HG03457 (cell line): ENCODE data around the gene ELK4.
A peak's percentile ranks its signal among the peaks of the same experiment; 100 is the strongest.

ENCODE experiments used
- ATAC-seq: cut with Tn5 transposase; IDR thresholded peaks from one replicate; pipeline ENCODE4 v1.9.1; 2021; ENCODE audit warnings: moderate number of reproducible peaks; ENCODE audit not compliant: unreplicated experiment

The ELK4 gene

DNA sequence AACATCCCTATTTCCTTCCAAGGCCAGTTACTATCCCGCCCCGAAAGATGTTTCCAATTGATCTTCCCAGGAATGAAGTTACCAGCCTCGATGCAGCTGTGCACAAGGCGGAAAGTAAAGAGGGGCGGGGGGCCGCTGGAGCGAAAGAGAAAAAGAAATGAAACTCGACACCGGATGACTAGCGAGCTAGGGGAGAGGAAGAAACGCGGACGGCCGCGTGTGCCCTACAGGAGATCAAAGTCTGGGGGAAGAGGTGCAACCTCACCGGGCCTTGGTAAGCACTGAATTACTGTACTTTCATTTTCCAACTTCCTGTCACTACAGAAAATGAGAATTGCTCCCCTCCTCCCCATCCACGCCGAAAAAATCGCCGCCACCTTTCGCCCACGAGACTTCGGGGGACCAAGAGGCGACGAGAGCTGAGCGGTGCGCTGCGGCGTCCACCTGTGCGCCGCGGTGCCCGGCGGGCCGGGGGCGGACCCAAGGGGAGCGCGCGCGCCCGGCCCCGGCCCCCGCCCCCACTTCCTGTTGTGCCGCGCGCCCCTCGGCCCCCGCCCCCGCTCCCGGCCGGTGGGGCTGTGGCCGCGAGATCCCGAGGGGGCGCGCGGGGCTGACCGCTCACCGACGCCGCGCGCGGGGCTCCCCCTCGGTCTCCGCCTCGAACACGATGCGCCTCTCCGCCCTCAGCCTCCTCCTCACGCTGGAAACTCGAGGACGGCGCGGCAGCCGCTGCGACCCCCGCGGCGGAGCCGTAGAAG is 622 bp downstream of the ELK4 start:
- peak; percentile 53 for ATAC-seq

DNA sequence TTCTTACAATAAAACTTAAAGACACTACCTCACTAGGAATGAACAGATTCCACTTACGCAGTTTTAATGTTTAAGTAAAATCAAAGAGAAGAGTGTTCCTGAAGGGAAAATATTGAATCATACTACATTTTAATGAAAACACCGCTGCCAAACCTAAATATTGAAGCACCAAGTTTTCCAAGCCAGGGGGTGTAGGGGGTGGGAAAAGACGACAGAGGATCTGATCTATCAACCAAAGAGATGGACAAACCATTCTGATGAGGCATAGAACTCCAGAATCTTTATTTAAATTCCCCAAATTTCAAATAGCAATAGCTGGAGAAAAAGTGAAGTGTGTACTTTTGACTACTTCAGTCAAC is 1.2 kb downstream of the ELK4 start:
- ATAC-seq, result no peak

DNA sequence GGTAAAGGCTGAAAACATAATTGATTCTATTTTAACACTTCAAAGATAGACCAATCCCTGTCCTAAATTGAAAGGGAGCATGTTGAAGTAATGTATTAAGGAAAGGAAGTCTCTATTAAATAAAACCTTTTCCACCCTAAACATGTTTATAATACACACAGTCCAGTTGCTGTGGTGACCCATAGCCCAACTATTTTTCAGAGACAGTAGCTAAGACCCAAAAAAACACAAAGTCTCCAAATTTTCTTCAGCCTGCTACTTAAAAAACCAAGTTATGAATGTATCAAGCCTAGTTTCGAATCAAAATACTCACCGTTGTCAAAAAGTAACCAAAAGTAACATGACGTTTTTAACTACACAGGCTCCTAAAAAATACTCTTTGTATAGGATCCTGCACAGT is 1.6 kb downstream of the ELK4 start:
- no peak for ATAC-seq

DNA sequence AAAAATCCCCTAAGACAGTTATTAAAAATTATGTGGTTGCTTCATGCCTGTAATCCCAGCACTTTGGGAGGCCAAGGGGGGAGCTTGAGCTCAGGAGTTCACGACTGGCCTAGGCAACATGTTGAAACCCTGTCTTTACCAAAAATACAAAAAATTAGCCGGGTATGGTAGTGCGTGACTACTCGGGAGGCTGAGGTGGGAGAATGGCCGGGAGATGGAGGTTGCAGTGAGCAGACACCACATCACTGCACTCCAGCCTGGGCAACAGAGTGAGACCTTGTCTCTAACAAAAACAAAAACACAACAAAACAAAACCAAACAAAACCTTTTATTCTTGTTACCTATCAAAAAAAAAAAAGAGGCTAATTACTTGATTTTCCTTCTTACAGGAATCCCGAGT is 2.1 kb downstream of the ELK4 start:
- no peak for ATAC-seq

DNA sequence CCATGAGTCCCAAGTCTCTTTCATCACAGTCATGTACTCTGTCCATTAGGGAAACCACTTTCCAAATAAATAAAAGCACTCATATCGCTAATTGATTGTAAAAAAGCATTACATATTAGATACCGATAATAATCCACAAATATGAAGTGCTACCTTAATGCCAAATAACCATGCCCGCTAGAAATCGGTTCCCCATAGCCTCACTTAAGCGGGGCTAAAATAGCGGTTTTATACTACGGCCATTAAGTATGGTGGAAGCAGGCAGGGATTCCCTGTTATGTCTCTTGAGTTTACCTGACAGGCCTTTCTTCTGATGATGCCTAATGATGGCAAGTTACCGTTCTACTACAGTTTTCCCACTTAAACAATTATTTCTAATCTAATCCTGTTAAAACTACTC is 3.9 kb downstream of the ELK4 start:
- no peak for ATAC-seq

DNA sequence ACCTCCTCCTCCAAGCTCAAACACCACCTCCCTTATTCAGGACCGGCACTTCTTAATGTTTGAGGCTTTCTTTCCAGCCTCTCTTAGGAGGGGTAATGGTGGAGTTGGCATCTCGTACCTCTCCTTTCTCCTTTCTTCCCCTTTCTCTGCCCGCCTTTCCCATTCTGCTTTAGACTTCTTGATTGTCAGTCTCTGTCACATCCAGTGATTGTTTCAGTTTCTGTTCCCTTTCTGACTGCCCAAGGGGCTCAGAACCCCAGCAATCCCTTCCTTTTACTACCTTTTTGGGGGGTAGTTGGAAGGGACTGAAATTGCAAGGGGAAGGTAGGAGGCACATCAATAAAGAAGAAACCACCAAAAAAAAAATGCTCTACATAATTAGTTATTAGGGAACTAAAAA is 5.6 kb downstream of the ELK4 start:
- ATAC-seq, result no peak

DNA sequence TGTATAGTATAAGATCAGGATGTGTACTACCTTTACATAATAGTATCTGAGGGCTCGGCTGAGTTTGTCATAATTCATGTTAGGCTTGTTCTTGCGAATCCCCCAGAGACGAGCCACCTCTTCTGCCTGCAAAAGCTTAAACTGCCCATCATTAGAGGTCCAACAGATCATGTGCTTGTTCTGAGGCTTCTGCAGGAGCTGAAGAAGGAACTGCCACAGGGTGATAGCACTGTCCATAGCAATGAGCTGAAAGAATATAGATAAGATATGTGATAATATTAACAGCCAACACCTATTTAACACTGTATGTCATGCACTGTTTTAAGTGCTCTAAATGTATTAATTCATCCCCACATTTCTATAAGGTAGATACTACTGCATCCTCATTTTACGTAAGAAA is 8.2 kb downstream of the ELK4 start:
- no peak for ATAC-seq

DNA sequence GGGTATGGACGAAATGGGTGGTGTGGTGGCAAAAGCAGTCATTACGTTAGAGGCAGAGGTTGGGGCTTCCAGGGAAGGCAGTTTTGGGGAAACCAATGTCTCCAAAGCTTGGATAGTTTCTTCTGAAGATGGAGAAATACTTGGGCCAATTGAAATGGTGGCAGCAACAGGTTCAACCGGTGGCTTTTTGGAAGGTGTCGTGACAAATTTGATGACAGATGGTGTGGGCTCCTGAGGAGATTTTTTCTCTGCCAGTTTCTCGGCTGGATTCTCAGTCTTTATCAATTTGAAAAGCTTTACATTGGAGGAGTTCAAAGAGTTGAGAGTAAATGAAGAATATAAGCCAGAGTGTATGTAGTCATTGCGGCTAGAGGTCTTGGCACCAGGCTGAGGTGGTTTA is 11.5 kb downstream of the ELK4 start:
- ATAC-seq, result no peak

DNA sequence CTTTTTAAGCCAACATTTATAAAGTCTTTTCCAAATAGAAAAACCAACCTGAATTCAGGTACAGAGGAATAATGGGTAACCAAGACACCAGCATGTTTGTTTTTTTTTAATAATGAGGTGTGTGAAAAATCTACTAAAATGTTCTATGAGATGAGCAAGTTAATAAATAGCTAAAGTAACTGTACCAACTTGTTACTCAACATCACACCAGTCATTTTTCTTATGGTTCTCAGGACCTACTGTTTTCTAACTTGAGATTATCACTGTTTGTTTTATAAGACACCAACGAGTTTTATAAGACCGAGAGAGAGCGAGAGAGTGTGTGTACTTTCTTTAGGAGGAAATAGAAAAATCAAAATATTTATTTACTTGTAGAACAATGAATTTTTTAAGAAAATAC is 12.4 kb downstream of the ELK4 start:
- no peak for ATAC-seq

DNA sequence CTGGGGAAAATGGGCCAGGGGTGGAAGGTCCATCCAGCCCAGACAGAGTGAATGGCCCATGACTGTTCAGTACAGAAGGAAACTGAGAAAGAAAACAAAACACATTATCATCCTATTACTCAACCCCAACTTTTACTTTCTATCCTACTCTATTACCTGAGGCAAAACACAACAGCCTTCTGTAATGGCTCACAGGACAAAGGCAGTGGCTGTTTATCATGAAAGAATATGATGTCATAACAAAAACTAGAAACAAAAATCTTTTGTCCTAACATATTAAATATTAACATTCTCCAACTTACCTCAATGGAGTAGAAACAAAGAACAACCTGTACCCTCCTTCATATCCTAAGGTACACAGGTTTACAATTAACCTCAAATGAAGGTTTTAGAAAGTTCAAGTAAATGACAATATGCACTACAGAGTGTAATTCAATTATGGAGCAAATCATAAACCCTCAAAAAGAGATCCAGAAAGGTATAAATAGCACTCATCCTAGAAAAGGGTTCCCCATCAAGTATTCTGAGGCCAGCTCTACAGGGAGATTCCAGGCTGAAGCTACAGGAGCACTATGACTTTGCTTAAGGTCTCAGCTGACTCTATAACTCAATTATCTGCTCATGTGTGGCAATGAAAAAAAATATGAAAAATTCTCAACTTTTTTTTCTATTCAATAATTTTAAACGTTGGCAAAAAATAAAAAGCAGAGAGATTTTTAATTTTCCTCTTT is 15.1 kb downstream of the ELK4 start:
- no peak for ATAC-seq

DNA sequence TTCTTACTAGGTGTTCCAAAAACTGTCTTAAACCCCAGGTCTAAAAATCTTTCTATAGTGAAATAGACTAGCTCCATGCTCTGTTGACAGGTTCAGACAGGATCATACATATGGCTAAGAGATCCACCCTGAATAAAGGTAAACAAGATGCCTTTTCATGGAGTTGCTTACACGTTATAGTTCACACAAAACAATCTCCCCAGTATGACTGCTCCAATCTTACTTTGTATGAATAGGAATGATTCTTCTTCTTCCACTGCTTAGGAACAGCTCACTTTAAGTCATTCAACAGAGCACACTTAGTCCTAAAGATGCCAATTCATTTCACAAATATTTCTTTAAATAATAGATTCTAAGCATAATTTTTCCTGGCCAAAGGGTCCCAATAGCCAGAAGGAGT is 16.0 kb downstream of the ELK4 start:
- ATAC-seq, result no peak

DNA sequence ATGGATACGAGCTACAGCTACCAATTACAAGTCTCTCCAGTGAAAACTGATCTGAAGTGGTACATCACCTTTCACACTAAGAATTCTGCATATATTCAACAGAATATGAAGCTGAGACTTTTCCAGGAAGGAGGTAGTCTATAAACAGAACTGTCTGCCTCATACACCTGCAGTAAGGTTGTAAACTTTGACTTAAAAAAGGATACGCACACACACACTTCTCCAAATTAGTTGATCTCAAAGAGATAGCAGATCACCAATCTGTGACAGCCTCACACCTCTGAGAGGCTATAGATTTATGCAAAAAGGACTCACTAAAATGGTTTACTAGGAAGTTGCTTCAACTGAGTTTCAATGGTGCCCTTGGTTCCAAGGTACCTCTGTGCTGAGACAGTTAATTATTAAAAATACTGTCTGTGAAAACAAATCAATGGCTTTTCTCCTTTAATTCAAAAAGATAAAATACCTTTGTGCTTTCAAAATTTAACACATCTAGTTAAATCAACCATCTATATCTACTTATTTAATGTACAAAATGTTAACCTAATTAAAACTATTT is 17.9 kb downstream of the ELK4 start:
- no peak for ATAC-seq

DNA sequence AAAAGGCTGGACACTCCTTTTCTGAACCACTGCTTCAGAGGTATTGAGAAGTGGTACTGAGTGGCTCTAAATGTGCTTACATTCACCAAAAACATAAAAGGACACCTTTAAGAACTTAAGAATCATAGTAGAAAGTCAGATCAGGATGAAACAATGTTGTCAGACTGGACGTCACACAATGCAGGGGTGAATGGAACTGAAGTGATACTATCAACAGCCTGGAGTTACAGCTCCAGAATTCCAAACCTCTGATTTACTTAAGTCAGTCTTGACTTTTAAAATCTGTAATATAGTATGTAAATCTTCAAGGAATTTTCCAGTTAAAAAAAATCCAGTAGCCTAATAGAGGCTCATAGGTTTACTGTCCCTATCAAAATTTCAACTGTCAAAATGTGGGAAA is 19.3 kb downstream of the ELK4 start:
- no peak for ATAC-seq

DNA sequence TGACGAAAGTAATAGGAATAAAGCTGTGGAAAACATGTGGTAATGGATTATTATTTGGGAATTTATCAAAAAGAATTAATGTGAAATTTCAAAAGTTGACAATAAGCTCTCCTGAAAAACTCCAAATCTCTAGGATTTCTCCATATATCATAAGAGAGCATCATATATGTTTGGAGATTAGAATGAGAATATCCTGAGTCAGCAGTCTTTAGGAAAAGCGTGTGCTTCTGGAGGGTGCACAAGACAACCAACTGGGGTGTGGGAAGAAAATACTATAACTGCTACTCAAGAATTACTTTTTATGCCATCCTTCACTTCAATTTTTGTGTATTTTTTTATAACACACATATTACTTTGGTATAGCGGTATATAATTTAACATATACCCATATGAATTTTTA is 19.7 kb downstream of the ELK4 start:
- no peak for ATAC-seq

DNA sequence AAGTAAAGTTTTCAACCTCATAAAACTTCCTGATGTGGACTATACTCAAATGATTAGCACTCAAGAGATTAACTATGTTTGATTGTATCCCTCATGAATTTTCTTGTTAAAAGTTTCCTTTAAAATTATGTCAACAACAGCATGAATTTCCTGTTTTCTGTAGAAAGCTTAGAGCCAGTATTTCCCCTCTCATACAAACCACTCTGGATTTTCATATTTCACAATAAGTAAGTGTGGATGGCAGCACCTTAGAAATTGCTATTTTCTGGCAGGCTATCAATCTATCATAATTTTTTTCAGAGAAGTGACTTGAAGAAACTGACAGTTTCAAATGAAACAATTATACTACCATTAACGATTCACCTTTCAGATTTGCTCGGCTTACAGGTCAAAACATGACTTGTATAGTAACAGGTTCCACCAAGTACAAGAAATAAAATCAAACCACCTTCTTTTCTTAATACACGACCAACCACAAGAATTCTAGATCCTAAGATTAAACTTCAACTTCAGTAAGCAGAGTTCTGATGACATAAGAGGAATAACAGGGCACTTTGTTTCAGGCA is 20.8 kb downstream of the ELK4 start:
- no peak for ATAC-seq

DNA sequence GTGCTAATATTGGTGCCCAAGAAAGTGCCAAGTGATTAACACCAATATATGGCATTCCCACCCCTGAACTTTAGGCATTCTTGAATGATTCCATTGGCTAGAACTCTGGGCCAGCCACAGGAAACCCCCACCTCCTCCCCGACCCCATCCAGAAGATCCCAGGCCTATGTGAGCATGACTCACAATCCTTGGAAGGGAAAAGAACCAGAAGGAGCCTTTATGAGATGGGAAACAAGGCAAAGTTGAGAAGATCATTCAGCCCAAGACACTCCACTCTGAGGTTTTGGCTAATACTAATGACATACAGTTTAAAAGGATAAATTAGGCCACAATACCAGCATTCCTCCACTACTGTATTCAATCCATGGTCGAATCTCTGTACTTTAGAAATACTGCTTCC is 21.8 kb downstream of the ELK4 start:
- no peak for ATAC-seq

DNA sequence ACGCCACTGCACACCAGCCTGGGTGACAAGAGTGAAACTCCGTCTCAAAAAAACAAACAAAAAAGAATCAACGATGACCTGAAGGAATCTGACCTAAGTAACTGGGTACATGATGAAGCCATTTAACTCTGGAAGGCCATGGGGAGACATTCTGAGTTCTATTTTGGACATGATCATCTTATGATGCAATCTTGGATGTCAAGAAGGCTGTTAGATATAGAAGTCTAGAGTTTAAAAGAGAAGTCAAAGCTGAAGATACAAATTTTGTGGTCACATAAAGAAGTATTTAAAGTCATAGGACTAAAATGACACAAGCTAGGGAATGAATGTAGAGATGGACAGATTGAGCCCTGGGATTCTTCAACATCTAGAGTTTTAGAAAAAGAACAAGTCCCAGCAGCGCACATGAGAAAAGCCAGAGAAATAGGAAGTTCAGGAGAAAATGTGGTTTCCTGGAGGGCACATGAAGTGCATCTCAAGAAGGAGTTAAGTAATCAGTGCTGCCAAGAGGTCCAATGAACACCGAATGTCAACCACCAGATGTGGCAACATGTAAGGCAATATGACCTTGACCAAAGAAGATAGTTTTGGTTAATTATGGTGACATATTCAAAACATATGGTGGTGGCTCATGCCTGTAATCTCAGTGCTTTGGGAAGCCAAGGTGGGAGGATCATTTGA is 26.8 kb downstream of the ELK4 start:
- no peak for ATAC-seq

DNA sequence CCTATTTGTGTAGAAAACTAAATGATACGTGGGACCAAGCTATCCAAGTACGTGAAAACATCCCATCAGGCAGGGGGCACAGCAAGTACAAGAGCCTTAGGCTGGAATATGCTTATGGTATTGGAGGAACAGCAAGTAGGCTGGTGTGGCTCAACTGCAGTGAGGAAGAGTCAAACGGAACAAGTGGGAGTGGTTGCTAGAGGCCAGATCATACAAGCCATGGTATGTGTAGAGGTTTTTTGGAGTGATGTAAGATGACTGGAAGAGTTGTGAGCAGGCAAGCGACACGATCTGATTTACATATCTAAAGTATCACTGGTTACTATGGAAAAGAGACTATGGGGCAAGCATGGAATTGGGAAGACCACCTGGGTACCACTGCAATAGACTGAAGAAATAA is 27.8 kb downstream of the ELK4 start:
- no peak for ATAC-seq

DNA sequence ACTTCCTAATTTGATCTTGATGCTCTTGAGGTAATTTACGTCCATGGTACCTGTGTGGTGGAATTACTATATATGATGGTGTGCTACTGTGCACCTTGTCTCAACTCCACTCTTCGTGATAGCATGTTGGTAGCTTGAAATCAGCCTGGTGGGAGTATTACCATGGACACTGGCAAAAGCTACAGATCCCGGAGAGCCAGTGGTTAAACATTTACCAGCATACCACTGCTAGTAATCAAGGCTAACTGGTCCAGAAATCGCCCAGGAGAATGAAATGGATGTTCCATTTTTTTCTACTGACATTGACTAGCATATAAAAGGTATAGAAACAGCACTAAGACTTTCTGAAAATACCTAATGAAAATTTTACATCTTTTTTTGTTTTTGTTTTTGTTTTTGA is 30.6 kb downstream of the ELK4 start:
- no peak for ATAC-seq

DNA sequence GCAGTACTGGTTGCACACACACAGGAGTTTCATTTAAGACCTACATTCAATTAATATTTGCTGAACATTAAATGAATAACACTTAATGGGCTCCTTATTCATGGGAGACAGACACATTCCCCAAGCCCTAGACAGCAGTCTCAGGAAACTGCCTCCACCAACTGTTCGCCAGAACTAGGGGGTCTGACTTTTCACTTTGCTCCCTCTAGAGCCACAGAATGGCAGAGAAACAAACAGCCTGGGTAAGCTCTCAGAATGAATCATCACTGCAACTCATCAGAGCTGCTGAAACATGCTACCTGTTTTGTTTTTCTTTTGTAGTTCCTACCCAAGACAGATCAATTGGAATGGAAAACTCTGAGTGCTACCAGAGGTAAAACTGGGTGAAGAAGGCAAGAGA is 31.7 kb downstream of the ELK4 start:
- ATAC-seq, result no peak

DNA sequence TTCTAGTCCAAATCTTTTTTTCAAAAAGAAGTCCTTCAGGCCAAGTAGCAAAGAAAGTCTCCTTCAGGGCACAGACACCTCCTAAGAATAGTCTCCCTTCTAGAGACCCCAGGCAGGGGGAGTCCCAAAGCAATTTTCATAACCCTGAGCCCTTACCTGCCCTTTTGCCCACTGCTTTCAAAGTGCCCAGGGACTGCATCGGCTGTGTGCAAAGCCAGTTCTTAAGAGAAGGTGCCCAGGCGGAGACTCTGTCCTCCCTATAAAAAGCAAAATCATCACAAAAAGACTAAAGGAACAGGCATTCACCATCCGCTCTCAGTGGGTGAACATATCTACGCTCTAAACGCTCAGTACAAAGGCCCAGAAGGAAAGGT is 32.2 kb downstream of the ELK4 start:
- no peak for ATAC-seq
